Loucy (cell line): ENCODE results near the gene OBP2A.

Experiments
- H2AFZ ChIP-seq: fragments of 200-600 bp; sonication (generic); 2 replicates; pipeline ENCODE4 v1.6.0; 2016; ENCODE audit warnings: antibody characterized with exemption, mild to moderate bottlenecking, low read length, moderate library complexity
- H3F3A ChIP-seq: fragments of 200-600 bp; 2 replicates; pipeline ENCODE4 v1.6.0; 2016; ENCODE audit warnings: antibody characterized with exemption, low read depth, mild to moderate bottlenecking
- H3K27me3 ChIP-seq: fragments of 200-600 bp; sonication (generic); 2 replicates; pipeline ENCODE4 v1.6.1; 2014; ENCODE audit warnings: low read length, mild to moderate bottlenecking; ENCODE audit not compliant: insufficient read depth, poor library complexity, severe bottlenecking
- H3K36me3 ChIP-seq: fragments of 200-600 bp; sonication (generic); 2 replicates; pipeline ENCODE4 v1.6.1; 2016; ENCODE audit warnings: low read length; ENCODE audit not compliant: insufficient read depth
- H3K4me1 ChIP-seq: fragments of 200-600 bp; sonication (generic); 2 replicates; pipeline ENCODE4 v1.5.1; 2014; ENCODE audit warnings: low read length, mild to moderate bottlenecking; ENCODE audit not compliant: insufficient read depth, poor library complexity, severe bottlenecking
- H3K4me2 ChIP-seq: fragments of 200-600 bp; sonication (generic); 2 replicates; pipeline ENCODE4 v1.6.0; 2014; ENCODE audit warnings: antibody characterized with exemption, low read length, low read depth, mild to moderate bottlenecking; ENCODE audit not compliant: poor library complexity, severe bottlenecking
- H3K4me3 ChIP-seq: fragments of 200-600 bp; sonication (generic); 2 replicates; pipeline ENCODE4 v1.5.1; 2014; ENCODE audit warnings: low read length, mild to moderate bottlenecking, mixed read lengths; ENCODE audit not compliant: poor library complexity, severe bottlenecking
- H3K79me2 ChIP-seq: fragments of 200-600 bp; sonication (generic); 2 replicates; pipeline ENCODE4 v1.6.1; 2014; ENCODE audit warnings: low read length; ENCODE audit not compliant: insufficient read depth
- H3K9ac ChIP-seq: fragments of 200-600 bp; sonication (generic); 2 replicates; pipeline ENCODE4 v1.6.0; 2014; ENCODE audit warnings: mild to moderate bottlenecking, low read depth, low read length, moderate library complexity; ENCODE audit not compliant: poor library complexity, severe bottlenecking
- H3K9me2 ChIP-seq: fragments of 200-600 bp; sonication (generic); replicated peaks from 2 replicates; pipeline ENCODE4 v1.6.1; 2016; ENCODE audit warnings: low read depth, low read length, mixed read lengths
- H3K9me3 ChIP-seq: fragments of 200-600 bp; sonication (generic); 2 replicates; pipeline ENCODE4 v1.6.1; 2014; ENCODE audit warnings: mild to moderate bottlenecking, antibody characterized with exemption, low read length, low read depth; ENCODE audit not compliant: insufficient read depth
- H4K20me1 ChIP-seq: fragments of 200-600 bp; sonication (generic); 2 replicates; pipeline ENCODE4 v1.6.0; 2014; ENCODE audit warnings: antibody characterized with exemption, low read length, mild to moderate bottlenecking; ENCODE audit not compliant: insufficient read depth, poor library complexity, severe bottlenecking
- CTCF ChIP-seq: fragments of 200-600 bp; sonication (generic); conservative IDR thresholded peaks from 2 replicates; pipeline ENCODE4 v1.5.1; 2014; ENCODE audit warnings: mild to moderate bottlenecking, antibody characterized with exemption, low read length
- EZH2phosphoT487 ChIP-seq: fragments of 200-600 bp; IDR thresholded peaks from 2 replicates; pipeline ENCODE4 v1.6.1; 2018; ENCODE audit warnings: antibody characterized with exemption, mild to moderate bottlenecking, moderate library complexity, borderline replicate concordance

OBP2A gene

GRCh38 chr9:135500071-135500524, 45.8 kb upstream of the OBP2A start:
- H3K9me2 ChIP-seq, result no peaks in the 10 kb centered on the region
- H3K9me3 ChIP-seq, result no peaks in the 10 kb centered on the region
- peaks cover 10% of the 10 kb centered on the region for H3K4me1 ChIP-seq
- H3K9ac ChIP-seq, result peak overlapping the region; percentile 60
- H3K4me2 ChIP-seq, result peak overlapping the region; percentile 89
- peaks cover 22% of the 10 kb centered on the region; the same call in 1 of the 2 replicates for H3K36me3 ChIP-seq
- no peak for TF ChIP-seq CTCF
- no peaks in the 10 kb centered on the region for H3F3A ChIP-seq
- H3K27me3 ChIP-seq, result peaks cover 3% of the 10 kb centered on the region
- peaks cover 32% of the 10 kb centered on the region for H4K20me1 ChIP-seq
- peaks cover 24% of the 10 kb centered on the region for H3K79me2 ChIP-seq
- peak overlapping the region; percentile 86 for H2AFZ ChIP-seq
- H3K4me3 ChIP-seq, result peak overlapping the region; percentile 74

GRCh38 chr9:135500525-135501260, 45.2 kb upstream of the OBP2A start, which contains the start of gene MRPS2:
Gene MRPS2, plus strand, starts transcription at chr9:135500682. Its CDS starts 29 bp downstream, at chr9:135500711.
- peak within 1 kb of the TSS; percentile 89 for H3K4me2 ChIP-seq
- peaks cover 24% of the 10 kb centered on the region; the same call in 1 of the 2 replicates for H3K36me3 ChIP-seq
- H3K9me2 ChIP-seq, result no peaks in the 10 kb centered on the region
- H3K4me3 ChIP-seq, result peak within 1 kb of the TSS; percentile 74
- TF ChIP-seq CTCF (peak; percentile 68), EZH2phosphoT487 (no peak)
- peak within 1 kb of the TSS; percentile 90 for H2AFZ ChIP-seq
- H3K9ac ChIP-seq, result peak within 1 kb of the TSS; percentile 98
- no peaks in the 10 kb centered on the region for H3F3A ChIP-seq
- H3K9me3 ChIP-seq, result no peaks in the 10 kb centered on the region
- H4K20me1 ChIP-seq, result peaks cover 34% of the 10 kb centered on the region
- H3K4me1 ChIP-seq, result peaks cover 10% of the 10 kb centered on the region
- peaks cover 3% of the 10 kb centered on the region for H3K27me3 ChIP-seq
- H3K79me2 ChIP-seq, result peaks cover 24% of the 10 kb centered on the region

- no peaks in the 10 kb centered on the region for H3K9me3 ChIP-seq
- peaks cover 3% of the 10 kb centered on the region for H3K27me3 ChIP-seq
- H3K4me1 ChIP-seq, result peaks cover 10% of the 10 kb centered on the region
- no peaks in the 10 kb centered on the region for H3K9me2 ChIP-seq
- H3K36me3 ChIP-seq, result peaks cover 24% of the 10 kb centered on the region; the same call in 1 of the 2 replicates
- peaks cover 24% of the 10 kb centered on the region for H3K79me2 ChIP-seq
- H4K20me1 ChIP-seq, result peaks cover 34% of the 10 kb centered on the region
- no peak for TF ChIP-seq CTCF
- no peak for TF ChIP-seq EZH2phosphoT487
- H3K4me2 ChIP-seq, result peak overlapping the region; percentile 89
- H3K4me3 ChIP-seq, result peak overlapping the region; percentile 74
- H3F3A ChIP-seq, result no peaks in the 10 kb centered on the region
- peak overlapping the region; percentile 98 for H3K9ac ChIP-seq
- H2AFZ ChIP-seq, result peak overlapping the region; percentile 90; the same call in 1 of the 2 replicates
Measured at GRCh38 chr9:135501261-135502167, 44.4 kb upstream of the OBP2A start.
